Mucosa of stomach (tissue), 1 donor: Measurements from ENCODE around the gene CABP7.

Experiments used
- H3K27me3 ChIP-seq: one replicate; pipeline ENCODE4 v1.7.0; 2013; ENCODE audit warnings: mild to moderate bottlenecking, low read length; ENCODE audit not compliant: control insufficient read depth, insufficient read depth
- H3K36me3 ChIP-seq: one replicate; pipeline ENCODE4 v1.7.0; 2013; ENCODE audit warnings: low read length; ENCODE audit not compliant: control insufficient read depth, insufficient read depth
- H3K4me1 ChIP-seq: one replicate; pipeline ENCODE4 v1.7.0; 2013; ENCODE audit warnings: mild to moderate bottlenecking, low read length; ENCODE audit not compliant: control insufficient read depth, insufficient read depth
- H3K4me3 ChIP-seq: one replicate; pipeline ENCODE4 v1.7.0; 2013; ENCODE audit warnings: low read length
- H3K9ac ChIP-seq: one replicate; pipeline ENCODE4 v1.7.0; 2013; ENCODE audit warnings: mild to moderate bottlenecking, low read length, moderate library complexity
- H3K9me3 ChIP-seq: one replicate; pipeline ENCODE4 v1.7.0; 2013; ENCODE audit warnings: mild to moderate bottlenecking, low read length, moderate library complexity; ENCODE audit not compliant: control insufficient read depth
- donor health status: Pancreatic carcinoma.

The CABP7 gene

GRCh38 chr22:29693161-29693560 is 26.6 kb upstream of the CABP7 start:
- H3K4me3 ChIP-seq = no peak overlapping the region
- H3K36me3 ChIP-seq = no peaks in the 10 kb centered on the region
- H3K9ac ChIP-seq = no peak overlapping the region
- H3K27me3 ChIP-seq = no peaks in the 10 kb centered on the region
- no peaks in the 10 kb centered on the region for H3K4me1 ChIP-seq
- H3K9me3 ChIP-seq = no peaks in the 10 kb centered on the region

- H3K9ac ChIP-seq = no peak overlapping the region
- no peaks in the 10 kb centered on the region for H3K27me3 ChIP-seq
- H3K36me3 ChIP-seq = no peaks in the 10 kb centered on the region
- no peak overlapping the region for H3K4me3 ChIP-seq
- H3K9me3 ChIP-seq = no peaks in the 10 kb centered on the region
- H3K4me1 ChIP-seq = no peaks in the 10 kb centered on the region
These were observed 26.1 kb upstream of the CABP7 start for GRCh38 chr22:29693671-29694070.

- no peaks in the 10 kb centered on the region for H3K36me3 ChIP-seq
- H3K4me1 ChIP-seq = no peaks in the 10 kb centered on the region
- H3K4me3 ChIP-seq = no peak overlapping the region
- H3K9me3 ChIP-seq = no peaks in the 10 kb centered on the region
- peaks cover 1% of the 10 kb centered on the region for H3K27me3 ChIP-seq
- H3K9ac ChIP-seq = no peak overlapping the region
These were observed 24.5 kb upstream of the CABP7 start for GRCh38 chr22:29695129-29695926.

- Histone ChIP-seq H3K9me3 (no peaks in the 10 kb centered on the region), H3K9ac (no peak overlapping the region), H3K4me3 (no peak overlapping the region), H3K27me3 (peaks cover 15% of the 10 kb centered on the region), H3K4me1 (peaks cover 23% of the 10 kb centered on the region), H3K36me3 (no peaks in the 10 kb centered on the region)
These were observed 21.8 kb upstream of the CABP7 start for GRCh38 chr22:29697853-29698598.

- H3K4me1 ChIP-seq = peaks cover 37% of the 10 kb centered on the region
- no peak overlapping the region for H3K9ac ChIP-seq
- peaks cover 24% of the 10 kb centered on the region for H3K27me3 ChIP-seq
- H3K36me3 ChIP-seq = no peaks in the 10 kb centered on the region
- no peak overlapping the region for H3K4me3 ChIP-seq
- H3K9me3 ChIP-seq = no peaks in the 10 kb centered on the region
These were observed 19.4 kb upstream of the CABP7 start for GRCh38 chr22:29700206-29700899.

- H3K27me3 ChIP-seq = peaks cover 24% of the 10 kb centered on the region
- H3K4me1 ChIP-seq = peaks cover 37% of the 10 kb centered on the region
- H3K9ac ChIP-seq = no peak overlapping the region
- H3K9me3 ChIP-seq = no peaks in the 10 kb centered on the region
- no peaks in the 10 kb centered on the region for H3K36me3 ChIP-seq
- H3K4me3 ChIP-seq = no peak overlapping the region
These were observed 19.0 kb upstream of the CABP7 start for GRCh38 chr22:29700900-29701154.

- Histone ChIP-seq H3K27me3 (peaks cover 26% of the 10 kb centered on the region), H3K4me1 (peaks cover 37% of the 10 kb centered on the region)
These were observed 18.4 kb upstream of the CABP7 start for GRCh38 chr22:29701155-29701999.

GRCh38 chr22:29702000-29702930 is 17.5 kb upstream of the CABP7 start:
- H3K27me3 ChIP-seq = peaks cover 28% of the 10 kb centered on the region
- H3K4me1 ChIP-seq = peaks cover 37% of the 10 kb centered on the region
- no peaks in the 10 kb centered on the region for H3K36me3 ChIP-seq
- no peak overlapping the region for H3K9ac ChIP-seq
- H3K9me3 ChIP-seq = no peaks in the 10 kb centered on the region
- H3K4me3 ChIP-seq = no peak overlapping the region

More at GRCh38 chr22:29701155-29701999, 18.4 kb upstream of the CABP7 start:
- no peaks in the 10 kb centered on the region for H3K36me3 ChIP-seq
- no peak overlapping the region for H3K4me3 ChIP-seq
- H3K9me3 ChIP-seq = no peaks in the 10 kb centered on the region
- H3K9ac ChIP-seq = no peak overlapping the region

- Histone ChIP-seq H3K4me1 (peaks cover 37% of the 10 kb centered on the region), H3K27me3 (peaks cover 28% of the 10 kb centered on the region), H3K36me3 (no peaks in the 10 kb centered on the region), H3K4me3 (no peak overlapping the region), H3K9me3 (no peaks in the 10 kb centered on the region), H3K9ac (no peak overlapping the region)
These were observed 16.8 kb upstream of the CABP7 start for GRCh38 chr22:29702931-29703501.

- H3K4me3 ChIP-seq = no peak overlapping the region
- no peaks in the 10 kb centered on the region for H3K9me3 ChIP-seq
- H3K27me3 ChIP-seq = peaks cover 28% of the 10 kb centered on the region
- H3K36me3 ChIP-seq = no peaks in the 10 kb centered on the region
- H3K4me1 ChIP-seq = peaks cover 37% of the 10 kb centered on the region
- no peak overlapping the region for H3K9ac ChIP-seq
These were observed 16.1 kb upstream of the CABP7 start for GRCh38 chr22:29703569-29704195.
